Measurements from ENCODE around the gene ZNRF1. TPM values are rescaled to one million over a fixed set of nuclear protein-coding genes. Genes with fewer than 3 reads are reported as not detected.

Gene ZNRF1
- total RNA-seq (10 to 100 TPM in 1 of 2 donors, 1 to 10 TPM in 1; 9.7 to 10.9 TPM), polyA plus RNA-seq (1 to 10 TPM; 7.9 to 8.7 TPM)

DNA sequence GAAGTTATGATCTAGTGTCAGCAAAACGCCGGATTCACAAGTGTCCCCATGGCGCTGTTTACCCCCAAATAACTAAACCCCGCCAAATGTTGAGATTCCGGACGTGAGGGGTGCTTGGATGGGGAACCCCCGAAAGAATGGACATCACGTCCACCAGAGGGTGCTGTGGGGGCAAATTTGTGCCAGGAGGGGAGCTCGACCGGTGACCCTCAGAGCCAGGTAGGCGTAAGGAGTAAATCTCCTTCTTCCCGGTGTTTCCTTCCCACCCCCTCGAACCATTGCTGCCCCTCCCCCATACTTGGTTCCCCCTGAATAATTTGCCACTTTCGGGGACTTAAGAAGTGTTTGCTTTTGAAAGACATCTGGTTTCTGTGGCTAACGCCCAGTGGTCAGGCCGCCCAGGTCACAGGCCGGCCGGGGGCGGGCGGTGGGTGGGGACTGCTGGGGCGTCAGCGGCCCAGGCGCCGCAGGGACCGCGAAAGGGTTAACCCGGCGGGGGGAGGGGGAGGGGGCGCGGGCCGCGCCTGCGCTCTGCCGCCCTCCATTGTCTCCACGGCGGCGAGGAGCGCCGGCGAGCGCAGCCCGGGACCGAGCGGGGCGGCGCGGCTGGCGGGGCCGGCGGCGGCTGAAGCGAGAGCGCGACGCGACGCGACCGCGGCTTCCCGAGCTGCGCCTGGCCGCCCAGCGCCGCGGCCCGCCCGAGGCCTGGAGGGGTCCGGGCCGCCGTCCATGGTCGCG is at the start of gene ZNRF1:
Gene ZNRF1 (plus strand): TSS at position 544 of the 738 bp plus-strand sequence. CDS start 648 bp downstream, outside the sequence.
- TF ChIP-seq JUND (IDR thresholded peaks at IDR 0.05) (no peak), NR2F2 (IDR thresholded peaks at IDR 0.05) (peak; percentile 14), RXRA (IDR thresholded peaks at IDR 0.05) (peak in 1 of 2 donors; percentile 35), FOXA1 (IDR thresholded peaks at IDR 0.05) (no peak), RAD21 (IDR thresholded peaks at IDR 0.05) (peak; percentile 79 to 81), YY1 (IDR thresholded peaks at IDR 0.05) (peak; percentile 43)
- TF ChIP-seq, protein P1, sequence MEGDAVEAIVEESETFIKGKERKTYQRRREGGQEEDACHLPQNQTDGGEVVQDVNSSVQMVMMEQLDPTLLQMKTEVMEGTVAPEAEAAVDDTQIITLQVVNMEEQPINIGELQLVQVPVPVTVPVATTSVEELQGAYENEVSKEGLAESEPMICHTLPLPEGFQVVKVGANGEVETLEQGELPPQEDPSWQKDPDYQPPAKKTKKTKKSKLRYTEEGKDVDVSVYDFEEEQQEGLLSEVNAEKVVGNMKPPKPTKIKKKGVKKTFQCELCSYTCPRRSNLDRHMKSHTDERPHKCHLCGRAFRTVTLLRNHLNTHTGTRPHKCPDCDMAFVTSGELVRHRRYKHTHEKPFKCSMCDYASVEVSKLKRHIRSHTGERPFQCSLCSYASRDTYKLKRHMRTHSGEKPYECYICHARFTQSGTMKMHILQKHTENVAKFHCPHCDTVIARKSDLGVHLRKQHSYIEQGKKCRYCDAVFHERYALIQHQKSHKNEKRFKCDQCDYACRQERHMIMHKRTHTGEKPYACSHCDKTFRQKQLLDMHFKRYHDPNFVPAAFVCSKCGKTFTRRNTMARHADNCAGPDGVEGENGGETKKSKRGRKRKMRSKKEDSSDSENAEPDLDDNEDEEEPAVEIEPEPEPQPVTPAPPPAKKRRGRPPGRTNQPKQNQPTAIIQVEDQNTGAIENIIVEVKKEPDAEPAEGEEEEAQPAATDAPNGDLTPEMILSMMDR (IDR thresholded peaks at IDR 0.05; ENCODE audit: low read depth, low read length, missing input control): peak; percentile 58
- peak within 1 kb of the TSS; percentile 76 to 84 for H3K27ac ChIP-seq (ENCODE audit: low read depth in 1 of 2, low read length in 2 of 2)
- no peaks in the 10 kb centered on the region for H3K36me3 ChIP-seq (ENCODE audit: control insufficient read depth in 4 of 4, insufficient read depth in 3 of 4, low read depth in 1 of 4, low read length in 3 of 4)
- WGBS: under 1% methylated on average over 73 of the region's 73 CpGs
- H3K27me3 ChIP-seq (ENCODE audit: control insufficient read depth in 4 of 4, insufficient read depth in 4 of 4, low read length in 3 of 4): no peaks in the 10 kb centered on the region
- peak within 1 kb of the TSS; percentile 15 to 61 for H3K9ac ChIP-seq (ENCODE audit: low read depth in 1 of 2, low read length in 2 of 2)
- DNase-seq (ENCODE audit: low spot score): peak; percentile 91
- peak within 1 kb of the TSS; percentile 29 to 90 (median 53) for H3K4me3 ChIP-seq (ENCODE audit: low read depth in 1 of 3, low read length in 3 of 3)
- H3K4me1 ChIP-seq (ENCODE audit: control insufficient read depth in 4 of 4, insufficient read depth in 4 of 4, low read length in 3 of 4): peaks cover 5 to 41% (median 23%) of the 10 kb centered on the region in 4 donors
- H3K9me3 ChIP-seq (ENCODE audit: control insufficient read depth in 4 of 4, low read length in 3 of 4): no peaks in the 10 kb centered on the region

DNA sequence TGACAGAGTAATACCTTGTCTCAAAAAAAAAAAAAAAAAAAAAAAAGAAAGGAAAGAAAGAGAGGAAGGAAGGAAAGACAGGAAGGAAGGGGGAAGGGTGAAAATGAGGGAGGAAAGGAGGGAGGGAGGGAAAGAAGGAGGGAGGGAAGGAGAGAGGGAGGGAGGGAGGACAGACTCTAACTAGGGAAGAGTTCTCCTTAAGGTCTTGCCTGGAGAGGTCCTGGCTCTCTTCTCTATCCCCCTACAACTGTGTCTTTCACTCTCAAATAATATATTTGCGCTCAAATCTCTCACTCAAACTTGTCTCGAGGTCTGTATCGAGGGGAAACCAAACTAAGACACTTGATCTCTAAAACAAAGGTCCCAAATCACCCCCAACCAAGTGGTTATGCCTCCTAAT is 49.5 kb upstream of the ZNRF1 start:
- H3K4me3 ChIP-seq (ENCODE audit: low read depth in 1 of 3, low read length in 3 of 3): no peak overlapping the region
- DNase-seq (ENCODE audit: low spot score): no peak
- no peaks in the 10 kb centered on the region for H3K4me1 ChIP-seq (ENCODE audit: control insufficient read depth in 4 of 4, insufficient read depth in 4 of 4, low read length in 3 of 4)
- no peak for TF ChIP-seq YY1 (IDR thresholded peaks at IDR 0.05)
- TF ChIP-seq NR2F2 (IDR thresholded peaks at IDR 0.05): no peak
- TF ChIP-seq HNF4A (conservative IDR thresholded peaks at IDR 0.05): no peak
- TF ChIP-seq TAF1 (conservative IDR thresholded peaks at IDR 0.05): no peak
- TF ChIP-seq, protein P2, sequence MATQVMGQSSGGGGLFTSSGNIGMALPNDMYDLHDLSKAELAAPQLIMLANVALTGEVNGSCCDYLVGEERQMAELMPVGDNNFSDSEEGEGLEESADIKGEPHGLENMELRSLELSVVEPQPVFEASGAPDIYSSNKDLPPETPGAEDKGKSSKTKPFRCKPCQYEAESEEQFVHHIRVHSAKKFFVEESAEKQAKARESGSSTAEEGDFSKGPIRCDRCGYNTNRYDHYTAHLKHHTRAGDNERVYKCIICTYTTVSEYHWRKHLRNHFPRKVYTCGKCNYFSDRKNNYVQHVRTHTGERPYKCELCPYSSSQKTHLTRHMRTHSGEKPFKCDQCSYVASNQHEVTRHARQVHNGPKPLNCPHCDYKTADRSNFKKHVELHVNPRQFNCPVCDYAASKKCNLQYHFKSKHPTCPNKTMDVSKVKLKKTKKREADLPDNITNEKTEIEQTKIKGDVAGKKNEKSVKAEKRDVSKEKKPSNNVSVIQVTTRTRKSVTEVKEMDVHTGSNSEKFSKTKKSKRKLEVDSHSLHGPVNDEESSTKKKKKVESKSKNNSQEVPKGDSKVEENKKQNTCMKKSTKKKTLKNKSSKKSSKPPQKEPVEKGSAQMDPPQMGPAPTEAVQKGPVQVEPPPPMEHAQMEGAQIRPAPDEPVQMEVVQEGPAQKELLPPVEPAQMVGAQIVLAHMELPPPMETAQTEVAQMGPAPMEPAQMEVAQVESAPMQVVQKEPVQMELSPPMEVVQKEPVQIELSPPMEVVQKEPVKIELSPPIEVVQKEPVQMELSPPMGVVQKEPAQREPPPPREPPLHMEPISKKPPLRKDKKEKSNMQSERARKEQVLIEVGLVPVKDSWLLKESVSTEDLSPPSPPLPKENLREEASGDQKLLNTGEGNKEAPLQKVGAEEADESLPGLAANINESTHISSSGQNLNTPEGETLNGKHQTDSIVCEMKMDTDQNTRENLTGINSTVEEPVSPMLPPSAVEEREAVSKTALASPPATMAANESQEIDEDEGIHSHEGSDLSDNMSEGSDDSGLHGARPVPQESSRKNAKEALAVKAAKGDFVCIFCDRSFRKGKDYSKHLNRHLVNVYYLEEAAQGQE (IDR thresholded peaks at IDR 0.05): no peak
- TF ChIP-seq, protein P1 (IDR thresholded peaks at IDR 0.05; ENCODE audit: low read depth, low read length, missing input control): no peak
- TF ChIP-seq, protein P3, sequence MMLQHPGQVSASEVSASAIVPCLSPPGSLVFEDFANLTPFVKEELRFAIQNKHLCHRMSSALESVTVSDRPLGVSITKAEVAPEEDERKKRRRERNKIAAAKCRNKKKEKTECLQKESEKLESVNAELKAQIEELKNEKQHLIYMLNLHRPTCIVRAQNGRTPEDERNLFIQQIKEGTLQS (IDR thresholded peaks at IDR 0.05): no peak
- TF ChIP-seq, protein P4, sequence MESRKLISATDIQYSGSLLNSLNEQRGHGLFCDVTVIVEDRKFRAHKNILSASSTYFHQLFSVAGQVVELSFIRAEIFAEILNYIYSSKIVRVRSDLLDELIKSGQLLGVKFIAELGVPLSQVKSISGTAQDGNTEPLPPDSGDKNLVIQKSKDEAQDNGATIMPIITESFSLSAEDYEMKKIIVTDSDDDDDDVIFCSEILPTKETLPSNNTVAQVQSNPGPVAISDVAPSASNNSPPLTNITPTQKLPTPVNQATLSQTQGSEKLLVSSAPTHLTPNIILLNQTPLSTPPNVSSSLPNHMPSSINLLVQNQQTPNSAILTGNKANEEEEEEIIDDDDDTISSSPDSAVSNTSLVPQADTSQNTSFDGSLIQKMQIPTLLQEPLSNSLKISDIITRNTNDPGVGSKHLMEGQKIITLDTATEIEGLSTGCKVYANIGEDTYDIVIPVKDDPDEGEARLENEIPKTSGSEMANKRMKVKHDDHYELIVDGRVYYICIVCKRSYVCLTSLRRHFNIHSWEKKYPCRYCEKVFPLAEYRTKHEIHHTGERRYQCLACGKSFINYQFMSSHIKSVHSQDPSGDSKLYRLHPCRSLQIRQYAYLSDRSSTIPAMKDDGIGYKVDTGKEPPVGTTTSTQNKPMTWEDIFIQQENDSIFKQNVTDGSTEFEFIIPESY (IDR thresholded peaks at IDR 0.05): no peak
- TF ChIP-seq FOXA1 (IDR thresholded peaks at IDR 0.05): no peak
- TF ChIP-seq, protein P5, sequence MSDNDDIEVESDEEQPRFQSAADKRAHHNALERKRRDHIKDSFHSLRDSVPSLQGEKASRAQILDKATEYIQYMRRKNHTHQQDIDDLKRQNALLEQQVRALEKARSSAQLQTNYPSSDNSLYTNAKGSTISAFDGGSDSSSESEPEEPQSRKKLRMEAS (IDR thresholded peaks at IDR 0.05): no peak
- no peak for TF ChIP-seq EGR1 (IDR thresholded peaks at IDR 0.05; ENCODE audit: low read depth in 2 of 2)
- no peak for TF ChIP-seq JUND (IDR thresholded peaks at IDR 0.05)
- TF ChIP-seq FOXA2 (IDR thresholded peaks at IDR 0.05): no peak
- TF ChIP-seq SP1 (IDR thresholded peaks at IDR 0.05): no peak
- no peak for TF ChIP-seq GABPA (IDR thresholded peaks at IDR 0.05 in 1 of 2, conservative IDR thresholded peaks at IDR 0.05 in 1 of 2)
- no peak for TF ChIP-seq RAD21 (IDR thresholded peaks at IDR 0.05)
- TF ChIP-seq RXRA (IDR thresholded peaks at IDR 0.05): no peak
- no peak for TF ChIP-seq HNF4G (IDR thresholded peaks at IDR 0.05)
- no peak overlapping the region for H3K27ac ChIP-seq (ENCODE audit: low read depth in 1 of 2, low read length in 2 of 2)
- no peaks in the 10 kb centered on the region for H3K9me3 ChIP-seq (ENCODE audit: control insufficient read depth in 4 of 4, low read length in 3 of 4)
- H3K9ac ChIP-seq (ENCODE audit: low read depth in 1 of 2, low read length in 2 of 2): no peak overlapping the region
- WGBS: 86% methylated on average over 3 of the region's 3 CpGs
- H3K36me3 ChIP-seq (ENCODE audit: control insufficient read depth in 4 of 4, insufficient read depth in 3 of 4, low read depth in 1 of 4, low read length in 3 of 4): peaks cover 13 to 37% (median 27%) of the 10 kb centered on the region in 4 donors
- H3K27me3 ChIP-seq (ENCODE audit: control insufficient read depth in 4 of 4, insufficient read depth in 4 of 4, low read length in 3 of 4): no peaks in the 10 kb centered on the region
